Activated T-helper 17 cell treated with anti-CD3 and anti-CD28 coated beads, Interleukin-2, amount 50 U/mL, for 72 hours (primary cell): Measurements from ENCODE around the gene TTL. TPM values are rescaled to one million over a fixed set of nuclear protein-coding genes. Genes with fewer than 3 reads are reported as not detected.
A peak's percentile ranks its signal among the peaks of the same experiment; 100 is the strongest.
"Not testable (repeated sequence)": the region's sequence is repeated elsewhere in the genome, so short reads cannot be mapped to it uniquely, and the experiment has no call there.

ENCODE experiments used
- ATAC-seq: fragments of 150-1000 bp; cut with Tn5 transposase; replicated peaks from 2 replicates; pipeline ENCODE4 v1.10.0; 2021; ENCODE audit warnings: mild to moderate bottlenecking, moderate library complexity
- H3K27ac Mint-ChIP-seq: one replicate; pipeline ENCODE4 v1.8.0; 2022; ENCODE audit warnings: mixed read lengths
- H3K27me3 Mint-ChIP-seq: one replicate; pipeline ENCODE4 v1.8.0; 2022; ENCODE audit warnings: mixed read lengths
- H3K36me3 Mint-ChIP-seq: one replicate; pipeline ENCODE4 v1.8.0; 2022; ENCODE audit warnings: low read depth, mild to moderate bottlenecking, mixed read lengths
- H3K4me1 Mint-ChIP-seq: one replicate; pipeline ENCODE4 v1.8.0; 2022; ENCODE audit warnings: mixed read lengths
- H3K4me3 Mint-ChIP-seq: one replicate; pipeline ENCODE4 v1.8.0; 2022; ENCODE audit warnings: mild to moderate bottlenecking, mixed read lengths
- H3K9me3 Mint-ChIP-seq: one replicate; pipeline ENCODE4 v1.8.0; 2022; ENCODE audit warnings: mixed read lengths
- total RNA-seq, 2 donors: library from RNA; stranded (reverse); gene quantifications; one replicate each; pipeline ENCODE4 v1.2.3, GENCODE V29; 2022

TTL gene
- total RNA-seq, 2 donors from 2014 or later, result 12.7 to 28.1 TPM

GRCh38 chr2:112486895-112487294, 4.9 kb downstream of the TTL start:
- peak overlapping the region; percentile 10 for H3K27ac Mint-ChIP-seq

GRCh38 chr2:112487444-112487961, 5.5 kb downstream of the TTL start:
- Mint-ChIP-seq H3K27ac (no peak overlapping the region), H3K36me3 (peaks cover 9% of the 10 kb centered on the region), H3K4me3 (no peak overlapping the region), H3K9me3 (no peaks in the 10 kb centered on the region), H3K27me3 (no peaks in the 10 kb centered on the region), H3K4me1 (peaks cover 28% of the 10 kb centered on the region)
- ATAC-seq, result no peak

More at GRCh38 chr2:112486895-112487294, 4.9 kb downstream of the TTL start:
- no peaks in the 10 kb centered on the region for H3K9me3 Mint-ChIP-seq
- peak overlapping the region; percentile 31 for H3K4me3 Mint-ChIP-seq
- H3K36me3 Mint-ChIP-seq, result peaks cover 9% of the 10 kb centered on the region
- no peaks in the 10 kb centered on the region for H3K27me3 Mint-ChIP-seq
- peak; percentile 53 for ATAC-seq
- peaks cover 28% of the 10 kb centered on the region for H3K4me1 Mint-ChIP-seq

DNA sequence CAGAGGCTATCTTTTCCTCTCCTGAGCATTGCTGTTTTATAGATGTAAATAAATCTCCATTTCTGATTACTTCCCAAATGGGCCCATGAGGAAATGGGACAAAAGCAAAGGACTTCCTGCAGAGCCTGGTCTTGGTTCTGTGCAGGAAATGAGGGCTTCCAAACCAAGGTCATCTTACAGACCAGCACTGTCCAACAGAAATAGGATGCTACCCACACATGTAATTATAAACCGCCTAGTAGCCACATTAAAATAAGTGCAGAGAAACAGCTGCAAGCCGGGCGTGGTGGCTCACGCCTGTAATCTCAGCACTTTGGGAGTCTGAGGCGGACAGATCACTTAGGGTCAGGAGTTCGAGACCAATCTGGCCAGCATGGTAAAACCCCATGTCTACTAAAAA, 6.2 kb downstream of the TTL start:
- Mint-ChIP-seq H3K4me3 (no peak overlapping the region), H3K27ac (no peak overlapping the region), H3K4me1 (peaks cover 26% of the 10 kb centered on the region), H3K9me3 (no peaks in the 10 kb centered on the region), H3K36me3 (peaks cover 7% of the 10 kb centered on the region), H3K27me3 (no peaks in the 10 kb centered on the region)
- ATAC-seq, result no peak

DNA sequence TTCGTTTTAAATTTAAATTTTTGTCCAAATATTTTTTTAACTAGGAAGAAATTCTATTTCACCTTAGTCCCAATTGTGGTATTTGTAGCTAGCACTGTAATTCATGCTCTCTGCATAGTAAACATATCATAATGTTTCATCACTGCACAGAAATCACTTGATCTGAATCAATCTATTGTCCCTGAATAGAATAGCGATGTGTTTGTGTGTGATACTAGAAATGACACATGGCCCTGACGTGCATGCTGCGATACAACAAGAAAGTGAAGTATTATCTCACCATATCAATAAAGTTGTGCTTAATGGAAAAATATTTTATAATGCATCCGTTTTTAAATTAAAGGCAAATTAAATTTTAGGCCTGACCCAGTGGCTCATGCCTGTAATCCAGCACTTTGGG, 10.0 kb downstream of the TTL start:
- Mint-ChIP-seq H3K9me3 (no peaks in the 10 kb centered on the region), H3K27me3 (no peaks in the 10 kb centered on the region)

GRCh38 chr2:112493048-112493447, 11.1 kb downstream of the TTL start:
- H3K27ac Mint-ChIP-seq, result no peak overlapping the region
- H3K27me3 Mint-ChIP-seq, result no peaks in the 10 kb centered on the region
- no peaks in the 10 kb centered on the region for H3K36me3 Mint-ChIP-seq
- H3K9me3 Mint-ChIP-seq, result no peaks in the 10 kb centered on the region
- no peak overlapping the region for H3K4me3 Mint-ChIP-seq
- no peaks in the 10 kb centered on the region for H3K4me1 Mint-ChIP-seq
- no peak for ATAC-seq

More for the DNA sequence above, 10.0 kb downstream of the TTL start:
- ATAC-seq, result no peak
- Mint-ChIP-seq H3K27ac (no peak overlapping the region), H3K4me3 (no peak overlapping the region), H3K36me3 (no peaks in the 10 kb centered on the region), H3K4me1 (peaks cover 8% of the 10 kb centered on the region)

DNA sequence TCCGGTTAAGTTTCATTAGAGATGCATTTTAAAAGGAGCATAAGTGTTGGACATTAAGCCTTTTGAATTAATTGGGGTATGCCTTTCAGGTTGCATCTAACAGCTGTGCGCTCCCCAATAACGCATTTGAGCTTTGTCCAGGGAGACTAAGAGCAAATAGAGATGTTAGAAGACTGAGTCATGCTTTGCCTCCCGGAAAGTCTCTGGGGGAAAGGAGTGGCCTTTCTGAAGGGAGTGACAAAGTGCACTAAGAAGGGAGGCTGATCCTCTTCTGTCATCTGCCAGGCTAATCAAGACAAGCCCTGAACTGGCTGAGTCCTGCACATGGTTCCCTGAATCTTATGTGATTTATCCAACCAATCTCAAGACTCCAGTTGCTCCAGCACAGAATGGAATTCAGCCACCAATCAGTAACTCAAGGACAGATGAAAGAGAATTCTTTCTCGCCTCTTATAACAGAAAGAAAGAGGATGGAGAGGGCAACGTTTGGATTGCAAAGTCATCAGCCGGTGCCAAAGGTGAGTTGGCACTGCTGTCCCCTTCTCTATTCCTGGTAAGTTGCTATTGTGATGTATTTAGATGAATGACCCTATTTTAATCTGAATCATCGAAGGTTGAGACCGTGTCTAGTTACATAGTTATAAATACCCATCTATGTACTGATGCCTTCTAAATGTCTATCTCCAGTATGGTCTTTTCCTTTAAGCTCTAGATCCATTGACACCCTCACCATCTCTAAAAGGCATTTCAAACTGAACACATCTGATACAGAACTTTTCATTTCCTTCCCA, 12.1 kb downstream of the TTL start:
- no peak overlapping the region for H3K27ac Mint-ChIP-seq
- no peaks in the 10 kb centered on the region for H3K4me1 Mint-ChIP-seq
- H3K27me3 Mint-ChIP-seq, result no peaks in the 10 kb centered on the region

DNA sequence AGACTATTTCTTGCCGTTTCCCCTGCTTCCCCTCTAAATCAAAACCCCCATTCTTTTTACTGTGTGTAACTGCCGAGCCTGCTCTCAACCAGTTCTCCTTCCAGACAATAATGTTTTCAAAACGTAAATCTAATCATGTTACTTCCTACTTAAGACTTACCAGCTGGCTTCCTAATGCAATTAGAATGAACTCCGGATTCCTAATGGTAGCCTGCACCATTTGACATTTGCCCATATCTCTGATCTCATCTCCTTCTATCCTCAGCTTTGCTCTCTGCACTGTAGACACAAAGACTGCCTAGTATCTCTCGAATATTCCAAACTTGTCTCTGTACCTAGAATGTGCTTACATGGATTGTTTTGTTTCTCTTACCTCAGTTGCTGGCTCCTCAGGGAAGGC, 12.9 kb downstream of the TTL start:
- H3K27ac Mint-ChIP-seq, result no peak overlapping the region
- ATAC-seq, result no peak
- H3K4me3 Mint-ChIP-seq, result no peak overlapping the region
- H3K36me3 Mint-ChIP-seq, result no peaks in the 10 kb centered on the region
- no peaks in the 10 kb centered on the region for H3K4me1 Mint-ChIP-seq
- no peaks in the 10 kb centered on the region for H3K27me3 Mint-ChIP-seq
- no peaks in the 10 kb centered on the region for H3K9me3 Mint-ChIP-seq

More for the DNA sequence above, 12.1 kb downstream of the TTL start:
- H3K36me3 Mint-ChIP-seq, result no peaks in the 10 kb centered on the region
- ATAC-seq, result no peak
- H3K9me3 Mint-ChIP-seq, result no peaks in the 10 kb centered on the region
- H3K4me3 Mint-ChIP-seq, result no peak overlapping the region

- not testable (repeated sequence) for H3K9me3 Mint-ChIP-seq, ATAC-seq, H3K4me1 Mint-ChIP-seq, H3K27ac Mint-ChIP-seq, H3K27me3 Mint-ChIP-seq, H3K4me3 Mint-ChIP-seq, H3K36me3 Mint-ChIP-seq
These were observed 13.9 kb downstream of the TTL start for GRCh38 chr2:112495878-112496277.

DNA sequence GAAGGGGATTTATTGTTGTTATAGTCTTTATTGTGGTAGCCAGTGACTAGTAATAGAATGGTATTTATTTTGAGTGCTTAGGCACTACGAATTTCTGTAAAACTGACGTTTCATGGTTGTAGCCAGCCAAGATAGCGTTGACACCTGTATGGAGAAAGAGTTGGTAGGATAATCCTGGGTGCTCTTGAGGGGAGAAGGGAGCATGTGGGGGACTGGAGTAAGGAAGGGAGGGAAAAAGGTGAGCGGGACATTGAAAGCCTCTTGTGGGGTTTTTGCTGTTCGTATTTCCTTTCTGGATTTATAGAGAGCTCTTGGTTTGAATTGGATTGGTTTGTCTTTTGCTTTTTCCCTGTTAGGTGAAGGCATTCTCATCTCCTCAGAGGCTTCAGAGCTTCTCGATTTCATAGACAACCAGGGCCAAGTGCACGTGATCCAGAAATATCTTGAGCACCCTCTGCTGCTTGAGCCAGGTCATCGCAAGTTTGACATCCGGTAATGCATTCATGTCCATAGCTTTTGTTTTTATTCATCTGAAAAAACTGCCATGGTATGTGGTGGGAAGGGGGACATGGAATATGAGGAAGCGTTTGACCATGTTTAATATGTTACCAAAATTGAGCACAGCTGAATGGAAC, 19.0 kb downstream of the TTL start:
- not testable (repeated sequence) for H3K4me3 Mint-ChIP-seq, H3K4me1 Mint-ChIP-seq, H3K27ac Mint-ChIP-seq, H3K9me3 Mint-ChIP-seq, H3K27me3 Mint-ChIP-seq
- H3K36me3 Mint-ChIP-seq, result peaks cover 17% of the 10 kb centered on the region
- ATAC-seq, result peak; percentile 77

- Mint-ChIP-seq H3K36me3 (peaks cover 20% of the 10 kb centered on the region), H3K27ac (peak overlapping the region; percentile 41)
- not testable (repeated sequence) for H3K27me3 Mint-ChIP-seq, H3K4me3 Mint-ChIP-seq, H3K9me3 Mint-ChIP-seq, H3K4me1 Mint-ChIP-seq, ATAC-seq
These were observed 27.5 kb downstream of the TTL start for GRCh38 chr2:112509239-112509998.

GRCh38 chr2:112516801-112517200, 34.8 kb downstream of the TTL start:
- H3K4me1 Mint-ChIP-seq, result no peaks in the 10 kb centered on the region
- H3K4me3 Mint-ChIP-seq, result no peak overlapping the region
- no peak for ATAC-seq
- no peaks in the 10 kb centered on the region for H3K9me3 Mint-ChIP-seq
- no peak overlapping the region for H3K27ac Mint-ChIP-seq
- no peaks in the 10 kb centered on the region for H3K27me3 Mint-ChIP-seq
- peaks cover 47% of the 10 kb centered on the region for H3K36me3 Mint-ChIP-seq

DNA sequence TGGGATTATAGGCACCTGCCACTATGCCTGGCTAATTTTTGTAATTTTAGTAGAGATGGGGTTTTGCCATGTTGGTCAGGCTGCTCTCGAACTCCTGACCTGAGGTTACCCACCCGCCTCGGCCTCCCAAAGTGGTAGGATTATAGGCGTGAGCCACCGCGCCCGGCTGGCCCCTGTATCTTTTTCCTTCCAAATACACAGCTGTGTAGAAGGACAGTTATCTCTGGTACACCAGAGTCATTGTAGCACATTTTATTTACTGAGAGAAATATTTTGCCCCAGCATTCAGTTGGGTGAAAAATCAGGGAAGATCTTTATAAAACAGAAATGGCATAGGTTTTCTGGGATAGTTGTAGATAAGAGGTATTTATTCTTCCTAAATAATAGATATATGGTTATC, 36.9 kb downstream of the TTL start:
- Mint-ChIP-seq H3K4me1 (peaks cover 8% of the 10 kb centered on the region), H3K36me3 (peaks cover 64% of the 10 kb centered on the region), H3K27me3 (no peaks in the 10 kb centered on the region), H3K4me3 (no peak overlapping the region), H3K27ac (no peak overlapping the region), H3K9me3 (no peaks in the 10 kb centered on the region)
- no peak for ATAC-seq

DNA sequence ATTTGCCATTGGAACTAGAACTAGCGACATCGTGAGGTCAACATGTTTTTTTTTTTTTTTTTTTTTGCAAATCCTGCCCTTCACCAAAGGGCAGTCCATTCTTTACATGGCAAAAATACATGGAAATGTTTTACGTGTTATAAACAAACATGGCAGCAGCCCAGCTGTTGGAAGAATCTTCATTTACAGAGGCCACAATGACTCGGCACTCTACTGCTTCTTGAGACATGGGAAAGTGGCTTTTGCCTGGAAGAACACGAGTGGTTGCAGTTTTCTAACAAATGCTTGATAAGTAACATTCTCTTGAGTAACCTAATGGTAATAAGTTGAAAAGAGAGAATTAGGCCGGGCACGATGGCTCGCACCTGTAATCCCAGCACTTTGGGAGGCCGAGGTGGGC, 37.5 kb downstream of the TTL start:
- H3K9me3 Mint-ChIP-seq, result no peaks in the 10 kb centered on the region
- no peak for ATAC-seq
- no peak overlapping the region for H3K27ac Mint-ChIP-seq
- H3K4me1 Mint-ChIP-seq, result peaks cover 8% of the 10 kb centered on the region
- peaks cover 61% of the 10 kb centered on the region for H3K36me3 Mint-ChIP-seq
- H3K4me3 Mint-ChIP-seq, result no peak overlapping the region
- no peaks in the 10 kb centered on the region for H3K27me3 Mint-ChIP-seq

GRCh38 chr2:112520234-112520783, 38.4 kb downstream of the TTL start:
- Mint-ChIP-seq H3K4me3 (no peak overlapping the region), H3K36me3 (peaks cover 53% of the 10 kb centered on the region), H3K27ac (no peak overlapping the region), H3K27me3 (no peaks in the 10 kb centered on the region), H3K9me3 (no peaks in the 10 kb centered on the region), H3K4me1 (peaks cover 8% of the 10 kb centered on the region)
- ATAC-seq, result no peak
